Cardiac muscle cell (in vitro differentiated cells and primary cell): ENCODE data around the gene SIDT1. TPM values are rescaled to one million over a fixed set of nuclear protein-coding genes. Genes with fewer than 3 reads are reported as not detected.
"Not testable (repeated sequence)": the region's sequence is repeated elsewhere in the genome, so short reads cannot be mapped to it uniquely, and the experiment has no call there.

Source experiments
- DNase-seq, 2 donors: peaks; one replicate each; pipeline versions ENCODE4 v3.0.0 to v3.0.0-alpha.2; 2010 to 2017; ENCODE audit warnings: low read depth in 1 of 2, low spot score in 1 of 2
- H3K27ac ChIP-seq: fragments of 200-600 bp; sonication (generic); 2 replicates; pipeline ENCODE4 v1.5.1; 2016
- H3K27me3 ChIP-seq: fragments of 200-600 bp; sonication (generic); 2 replicates; pipeline ENCODE4 v1.6.0; 2016; ENCODE audit warnings: control low read depth
- H3K36me3 ChIP-seq: fragments of 200-600 bp; sonication (generic); 2 replicates; pipeline ENCODE4 v1.5.1; 2016; ENCODE audit warnings: control low read depth
- H3K4me1 ChIP-seq: fragments of 200-600 bp; sonication (generic); 2 replicates; pipeline ENCODE4 v1.8.1; 2017; ENCODE audit warnings: low read depth, mild to moderate bottlenecking, mixed run types
- H3K4me3 ChIP-seq: fragments of 200-600 bp; sonication (generic); 2 replicates; pipeline ENCODE4 v1.5.1; 2016; ENCODE audit warnings: mild to moderate bottlenecking
- H3K9me3 ChIP-seq: fragments of 200-600 bp; sonication (generic); 2 replicates; pipeline ENCODE4 v1.5.1; 2017; ENCODE audit warnings: low read depth, mild to moderate bottlenecking, control low read depth
- CTCF ChIP-seq: IDR thresholded peaks from 2 replicates; pipeline ENCODE4 v1.5.1; 2012; ENCODE audit warnings: low read depth, mild to moderate bottlenecking, low read length
- polyA plus RNA-seq: library from polyadenylated mRNA; unstranded; fragments of >200 nt; fragmentation: Nextera tagmentation; extraction: Ambion mirVana; gene quantifications from 2 replicates; pipeline ENCODE4 v1.2.1, GENCODE V29; 2016
- total RNA-seq: library from RNA; depleted of rRNA; stranded (reverse); fragments of >200 nt; gene quantifications from 2 replicates; pipeline ENCODE4 v1.2.3, GENCODE V29; 2016

Gene SIDT1
- total and polyA plus RNA-seq, 2 experiments from 2014 or later = 0.32 TPM; not detected in 1

DNA sequence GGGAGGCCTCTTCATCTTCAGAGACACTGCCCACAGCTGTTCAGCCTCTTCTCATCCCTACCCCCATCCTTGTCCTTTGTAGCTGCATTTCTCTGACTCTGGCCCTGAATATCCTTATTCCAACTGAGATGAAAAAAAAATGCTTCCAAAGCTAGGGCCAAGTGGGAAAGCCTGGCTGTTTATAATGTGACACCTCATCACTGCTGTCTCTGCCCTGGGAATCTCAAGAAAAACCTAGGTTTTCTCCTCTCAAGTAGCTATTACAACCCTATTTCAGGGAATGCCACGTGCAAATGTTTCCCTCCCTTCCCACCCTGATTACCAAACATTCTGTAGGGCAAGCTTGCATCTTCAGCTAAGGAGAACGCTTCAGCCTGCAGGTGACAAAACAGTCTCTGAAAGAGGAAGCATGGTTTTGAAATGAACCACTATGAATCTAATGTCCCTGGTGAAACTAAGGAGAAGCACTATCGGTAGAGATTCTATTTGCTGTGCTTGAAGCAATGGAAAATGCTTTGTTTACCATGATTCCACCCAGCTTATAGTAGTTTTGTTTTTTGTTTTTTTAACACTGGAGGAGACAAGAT, 98.7 kb downstream of the SIDT1 start:
- H3K27ac ChIP-seq = no peak overlapping the region
- H3K27me3 ChIP-seq = peaks cover 3% of the 10 kb centered on the region
- no peak overlapping the region for H3K4me3 ChIP-seq
- DNase-seq = no peak
- H3K9me3 ChIP-seq = no peaks in the 10 kb centered on the region
- H3K4me1 ChIP-seq = no peaks in the 10 kb centered on the region
- no peaks in the 10 kb centered on the region for H3K36me3 ChIP-seq
- no peak for TF ChIP-seq CTCF

DNA sequence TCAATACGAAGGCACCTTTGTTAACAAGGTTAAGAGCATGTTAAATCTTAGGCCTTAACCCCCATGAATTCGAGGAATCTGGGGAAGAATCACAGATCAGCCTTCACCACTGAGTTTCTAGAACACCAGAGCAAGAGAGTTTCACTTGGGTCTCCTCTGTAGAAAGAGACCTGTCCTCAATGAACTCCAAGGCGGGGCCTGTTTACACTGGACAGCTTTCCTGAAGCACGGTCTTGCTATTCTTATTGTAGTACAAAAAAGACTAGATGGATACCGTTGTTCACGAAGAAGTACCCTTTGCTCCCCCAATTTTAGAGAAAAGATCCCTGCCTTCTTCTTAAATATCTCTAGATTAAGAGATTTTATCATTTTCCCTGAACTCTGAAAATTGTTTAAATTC, 99.2 kb downstream of the SIDT1 start:
- no peaks in the 10 kb centered on the region for H3K36me3 ChIP-seq

GRCh38 chr3:113634782-113635474, 102.6 kb downstream of the SIDT1 start:
- Histone ChIP-seq H3K36me3 (no peaks in the 10 kb centered on the region), H3K27me3 (no peaks in the 10 kb centered on the region), H3K4me1 (no peaks in the 10 kb centered on the region), H3K4me3 (no peak overlapping the region), H3K27ac (no peak overlapping the region), H3K9me3 (no peaks in the 10 kb centered on the region)
- no peak for DNase-seq
- no peak for TF ChIP-seq CTCF

More for the DNA sequence above, 99.2 kb downstream of the SIDT1 start:
- H3K27me3 ChIP-seq = no peaks in the 10 kb centered on the region
- H3K27ac ChIP-seq = no peak overlapping the region
- no peaks in the 10 kb centered on the region for H3K9me3 ChIP-seq
- no peak for DNase-seq
- no peak for TF ChIP-seq CTCF
- H3K4me1 ChIP-seq = no peaks in the 10 kb centered on the region
- H3K4me3 ChIP-seq = no peak overlapping the region

DNA sequence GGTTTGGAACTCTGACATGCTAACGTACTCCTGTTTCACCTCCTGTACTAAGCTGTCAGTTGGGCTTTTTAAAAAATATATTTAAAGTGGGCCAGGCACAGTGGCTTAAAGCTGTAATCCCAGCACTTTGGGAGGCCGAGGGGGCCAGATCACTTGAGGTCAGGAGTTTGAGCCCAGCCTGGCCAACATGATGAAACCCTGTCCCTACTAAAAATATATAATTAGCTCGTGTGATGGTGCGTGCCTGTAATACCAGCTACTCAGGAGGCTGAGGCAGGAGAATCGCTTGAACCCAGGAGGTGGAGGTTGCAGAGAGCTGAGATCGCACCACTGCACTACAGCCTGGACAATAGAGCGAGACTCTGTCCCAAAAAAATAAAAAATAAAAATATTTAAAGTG, 103.7 kb downstream of the SIDT1 start:
- H3K36me3 ChIP-seq, H3K9me3 ChIP-seq, H3K27ac ChIP-seq, DNase-seq, H3K27me3 ChIP-seq, H3K4me3 ChIP-seq, H3K4me1 ChIP-seq: not testable (repeated sequence)

DNA sequence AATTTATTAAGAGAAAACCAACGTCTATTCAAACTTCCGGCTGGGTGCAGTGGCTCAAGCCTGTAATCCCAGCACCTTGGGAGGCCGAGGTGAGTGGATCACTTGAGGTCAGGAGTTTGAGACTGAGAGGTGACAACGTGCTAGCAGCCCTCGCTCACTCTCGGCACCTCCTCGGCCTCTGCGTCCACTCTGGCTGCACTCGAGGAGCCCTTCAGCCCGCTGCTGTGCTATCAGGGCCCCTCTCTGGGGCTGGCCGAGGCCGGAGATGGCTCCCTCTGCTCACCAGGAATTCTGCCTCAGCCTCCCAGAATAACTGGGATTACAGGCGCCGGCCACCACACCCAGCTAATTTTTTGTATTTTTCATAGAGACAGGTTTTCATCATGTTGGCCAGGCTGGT, 105.4 kb downstream of the SIDT1 start:
- Histone ChIP-seq H3K9me3 (no peaks in the 10 kb centered on the region), H3K4me3 (no peak overlapping the region), H3K27ac (no peak overlapping the region), H3K4me1 (no peaks in the 10 kb centered on the region), H3K27me3 (no peaks in the 10 kb centered on the region), H3K36me3 (no peaks in the 10 kb centered on the region)
- DNase-seq = no peak
- TF ChIP-seq CTCF = no peak

GRCh38 chr3:113638910-113639309, 106.6 kb downstream of the SIDT1 start:
- Histone ChIP-seq H3K4me1 (no peaks in the 10 kb centered on the region), H3K36me3 (no peaks in the 10 kb centered on the region), H3K27me3 (no peaks in the 10 kb centered on the region), H3K9me3 (no peaks in the 10 kb centered on the region), H3K27ac (no peak overlapping the region), H3K4me3 (no peak overlapping the region)
- no peak for TF ChIP-seq CTCF
- no peak for DNase-seq
